LNCaP clone FGC (cell line): Measurements from ENCODE around the gene ACVR2B.
A peak's percentile ranks its signal among the peaks of the same experiment; 100 is the strongest.

Experiments used
- DNase-seq: peaks from one replicate; pipeline ENCODE4 v3.0.0-alpha.2; 2011; ENCODE audit warnings: low read depth
- H3K4me3 ChIP-seq: 2 replicates; pipeline ENCODE4 v1.5.1; 2011; ENCODE audit warnings: mild to moderate bottlenecking, low read depth, low read length, control low read depth
- TF ChIP-seq, protein P1 (sequence below): IDR thresholded peaks from 2 replicates; pipeline ENCODE4 v1.5.1; 2012; ENCODE audit warnings: mild to moderate bottlenecking; ENCODE audit not compliant: control insufficient read depth, insufficient read depth; ENCODE audit errors: extremely low read depth

ACVR2B gene

DNA sequence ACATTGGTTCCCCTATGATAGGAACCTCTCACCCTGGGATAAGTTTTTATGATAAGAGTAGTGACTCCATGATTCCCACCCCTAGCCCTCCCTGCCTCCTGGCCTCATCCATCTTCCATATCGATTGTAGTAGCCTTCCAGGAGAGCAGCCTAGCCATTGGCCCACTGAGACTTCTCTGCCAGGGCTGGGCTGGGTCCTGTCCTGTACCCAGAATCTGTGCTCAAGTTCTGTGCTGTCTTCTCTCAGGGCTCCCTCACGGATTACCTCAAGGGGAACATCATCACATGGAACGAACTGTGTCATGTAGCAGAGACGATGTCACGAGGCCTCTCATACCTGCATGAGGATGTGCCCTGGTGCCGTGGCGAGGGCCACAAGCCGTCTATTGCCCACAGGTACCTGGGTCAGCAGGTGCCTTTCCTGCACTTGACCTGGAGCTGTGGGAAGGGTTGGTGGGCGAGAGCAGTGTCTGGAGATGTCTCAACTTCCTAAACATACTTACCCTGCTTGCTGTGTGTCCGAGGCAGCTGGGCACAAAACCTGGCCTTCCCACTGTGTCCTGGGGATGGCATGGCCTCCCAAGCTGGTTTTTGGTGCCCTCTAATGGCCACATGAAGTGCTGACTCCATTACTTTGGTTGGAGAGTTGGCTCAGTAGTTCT, 25.9 kb downstream of the ACVR2B start:
- H3K4me3 ChIP-seq: no peak overlapping the region
- TF ChIP-seq, protein P1, sequence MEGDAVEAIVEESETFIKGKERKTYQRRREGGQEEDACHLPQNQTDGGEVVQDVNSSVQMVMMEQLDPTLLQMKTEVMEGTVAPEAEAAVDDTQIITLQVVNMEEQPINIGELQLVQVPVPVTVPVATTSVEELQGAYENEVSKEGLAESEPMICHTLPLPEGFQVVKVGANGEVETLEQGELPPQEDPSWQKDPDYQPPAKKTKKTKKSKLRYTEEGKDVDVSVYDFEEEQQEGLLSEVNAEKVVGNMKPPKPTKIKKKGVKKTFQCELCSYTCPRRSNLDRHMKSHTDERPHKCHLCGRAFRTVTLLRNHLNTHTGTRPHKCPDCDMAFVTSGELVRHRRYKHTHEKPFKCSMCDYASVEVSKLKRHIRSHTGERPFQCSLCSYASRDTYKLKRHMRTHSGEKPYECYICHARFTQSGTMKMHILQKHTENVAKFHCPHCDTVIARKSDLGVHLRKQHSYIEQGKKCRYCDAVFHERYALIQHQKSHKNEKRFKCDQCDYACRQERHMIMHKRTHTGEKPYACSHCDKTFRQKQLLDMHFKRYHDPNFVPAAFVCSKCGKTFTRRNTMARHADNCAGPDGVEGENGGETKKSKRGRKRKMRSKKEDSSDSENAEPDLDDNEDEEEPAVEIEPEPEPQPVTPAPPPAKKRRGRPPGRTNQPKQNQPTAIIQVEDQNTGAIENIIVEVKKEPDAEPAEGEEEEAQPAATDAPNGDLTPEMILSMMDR: peak; percentile 98
- DNase-seq: no peak

DNA sequence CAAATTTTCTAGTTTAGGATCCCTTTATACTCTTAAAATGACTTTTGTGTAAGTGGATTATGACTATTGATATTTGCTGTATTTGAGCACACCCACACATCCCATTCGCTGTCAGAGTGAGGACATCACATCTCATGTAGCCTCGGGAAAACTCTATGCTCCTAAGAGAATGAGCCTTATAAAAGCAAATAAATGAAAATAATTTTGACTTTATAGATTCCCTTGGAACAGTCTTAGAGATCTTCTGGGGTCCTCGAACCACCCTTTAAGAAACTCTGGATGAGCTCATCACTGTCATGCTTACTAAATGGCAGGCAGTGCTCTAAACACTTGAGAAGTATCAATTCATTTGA, 26.4 kb downstream of the ACVR2B start:
- TF ChIP-seq, protein P1: no peak
- no peak for DNase-seq
- H3K4me3 ChIP-seq: no peak overlapping the region

DNA sequence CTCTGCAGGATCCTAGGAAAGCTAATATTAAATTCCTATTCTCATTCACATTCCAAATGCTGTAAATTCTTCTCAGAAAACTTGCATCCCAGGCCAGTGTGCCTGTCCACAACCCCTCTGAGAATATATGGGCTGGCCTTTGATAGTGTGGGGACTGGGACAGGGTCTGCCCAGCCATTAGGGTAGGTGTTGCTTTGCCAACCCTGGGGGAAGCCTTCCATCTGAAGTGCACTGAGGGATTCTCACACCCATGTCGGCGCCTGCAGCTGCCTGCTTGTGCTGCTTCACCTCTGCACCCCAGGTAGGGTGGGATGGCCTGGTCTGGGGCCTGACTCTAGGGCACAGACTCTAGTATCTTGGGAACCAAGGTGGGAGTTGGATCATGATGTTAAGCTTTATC, 27.2 kb downstream of the ACVR2B start:
- TF ChIP-seq, protein P1: no peak
- H3K4me3 ChIP-seq: no peak overlapping the region
- DNase-seq: no peak

DNA sequence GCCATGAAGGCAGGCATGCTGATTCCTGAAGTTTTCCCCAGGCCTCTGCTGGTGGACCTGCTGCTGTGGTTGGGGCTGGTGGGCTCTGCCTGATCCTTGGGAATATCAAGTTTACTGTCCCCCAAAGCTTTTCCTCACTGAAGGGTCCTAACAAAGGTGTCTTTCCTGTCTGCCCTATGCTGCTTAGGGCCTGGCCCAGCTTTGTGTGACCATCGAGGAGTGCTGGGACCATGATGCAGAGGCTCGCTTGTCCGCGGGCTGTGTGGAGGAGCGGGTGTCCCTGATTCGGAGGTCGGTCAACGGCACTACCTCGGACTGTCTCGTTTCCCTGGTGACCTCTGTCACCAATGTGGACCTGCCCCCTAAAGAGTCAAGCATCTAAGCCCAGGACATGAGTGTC, 29.3 kb downstream of the ACVR2B start:
- DNase-seq: no peak
- TF ChIP-seq, protein P1: no peak
- H3K4me3 ChIP-seq: no peak overlapping the region

DNA sequence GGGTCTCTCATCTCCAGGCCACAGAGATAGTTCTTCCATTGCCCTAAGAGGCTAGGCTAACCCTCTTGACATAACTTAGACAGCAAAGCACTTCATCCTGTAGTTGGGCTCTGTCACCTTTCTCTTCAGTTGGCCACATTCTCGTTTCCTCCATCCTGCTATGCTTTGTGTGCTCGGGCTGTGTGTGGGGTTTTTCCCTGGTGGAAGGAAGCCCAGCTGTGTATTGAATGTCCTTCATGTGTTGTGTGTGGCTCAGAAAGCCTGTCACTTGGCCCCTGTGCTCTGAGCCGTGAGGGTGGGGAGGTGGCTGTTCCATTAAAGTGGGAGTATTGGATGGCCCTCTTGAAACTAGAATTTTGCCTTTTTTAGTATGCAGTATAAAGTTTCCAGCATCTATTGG, 33.6 kb downstream of the ACVR2B start:
- DNase-seq: no peak
- TF ChIP-seq, protein P1: no peak
- no peak overlapping the region for H3K4me3 ChIP-seq

DNA sequence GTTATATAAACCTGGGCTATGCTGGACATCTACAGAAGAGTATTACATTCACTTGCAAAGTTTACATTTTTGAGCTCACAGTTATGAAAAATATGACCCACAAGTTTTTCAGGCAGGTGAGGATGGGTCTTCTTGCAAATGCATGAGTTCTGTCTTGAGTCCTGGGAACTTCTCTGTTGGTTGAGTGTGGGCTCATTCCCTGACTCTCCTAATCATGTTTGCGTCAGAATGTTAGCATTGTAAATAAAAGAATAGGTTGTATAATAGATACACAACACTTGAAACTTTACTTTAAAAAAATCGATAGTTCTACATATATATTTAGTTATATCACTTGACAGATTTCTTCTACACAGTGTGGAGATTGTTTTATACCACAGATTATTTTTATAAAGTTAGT, 35.3 kb downstream of the ACVR2B start:
- H3K4me3 ChIP-seq: no peak overlapping the region
- no peak for DNase-seq
- TF ChIP-seq, protein P1: no peak

DNA sequence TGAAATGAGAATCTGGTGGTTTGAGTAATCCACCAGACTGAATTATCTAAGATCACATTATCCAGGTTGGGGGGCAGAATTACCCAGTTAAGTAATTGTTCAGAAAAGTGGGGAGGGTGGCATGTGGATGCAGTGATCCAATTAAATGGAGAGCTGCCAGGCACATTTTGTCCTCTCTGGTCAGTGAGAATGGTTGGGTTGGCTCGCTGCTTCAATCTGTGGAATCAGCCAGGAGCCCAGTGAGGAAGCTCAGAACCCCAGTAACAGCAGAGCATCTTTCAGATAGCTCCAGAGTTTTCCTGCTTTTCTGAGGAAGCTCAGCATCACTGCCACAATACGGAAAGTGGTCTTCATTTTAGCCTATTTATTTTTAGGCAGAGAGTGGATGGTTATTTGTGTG, 36.1 kb downstream of the ACVR2B start:
- H3K4me3 ChIP-seq: no peak overlapping the region
- TF ChIP-seq, protein P1: no peak
- DNase-seq: no peak
